GM12878 (cell line): ENCODE measurements around the gene NPHS1. TPM values are rescaled to one million over a fixed set of nuclear protein-coding genes. Genes with fewer than 3 reads are reported as not detected.
A peak's percentile ranks its signal among the peaks of the same experiment; 100 is the strongest.

Experiments
- ATAC-seq: fragments of 200-7000 bp; cut with Tn5 transposase; 3 replicates; pipeline ENCODE4 v1.9.1; 2020; ENCODE audit warnings: mild to moderate bottlenecking, moderate library complexity
- BruUV-seq: library from RNA; stranded (reverse); fragments of 400-500 nt; replicated peaks from 2 replicates; lab custom pipeline; 2021; lab: Mats Ljungman, UMichigan
- CTCF ChIA-PET: fragments of 300-600 bp; sonication (Branson Sonifier 250); formaldehyde crosslinking; extraction: SDS; loops from one replicate; lab custom pipeline; 2021; ENCODE audit warnings: inconsistent platforms; lab: Yijun Ruan, JAX
- POLR2A ChIA-PET: fragments of 350-600 bp; formaldehyde crosslinking; extraction: SDS; loops from one replicate; lab custom pipeline; 2021; ENCODE audit warnings: inconsistent platforms; lab: Charles Lee
- RAD21 ChIA-PET: fragments of 300-600 bp; sonication (Branson Sonifier 250); formaldehyde crosslinking; loops from one replicate; lab custom pipeline; 2023; ENCODE audit warnings: antibody characterized with exemption; ENCODE audit not compliant: unreplicated experiment; lab: Charles Lee
- SMC1A ChIA-PET: fragments of 300-600 bp; sonication (Branson Sonifier 250); formaldehyde crosslinking; loops from one replicate; lab custom pipeline; 2023; ENCODE audit not compliant: unreplicated experiment, uncharacterized antibody; lab: Charles Lee
- DNase-seq: peaks from one replicate; pipeline ENCODE4 v3.0.0-alpha.2; 2011; ENCODE audit warnings: low read depth, low spot score
- FAIRE-seq: peaks from 3 replicates; lab custom pipeline; 2011; peaks lifted over from hg19 to GRCh38; lab: Jason Lieb, UNC
- H2AFZ ChIP-seq: 2 replicates; pipeline ENCODE4 v1.6.0; 2011; ENCODE audit warnings: low read depth, low read length, control low read depth; ENCODE audit not compliant: control insufficient read depth
- H3K27ac ChIP-seq: 2 replicates; pipeline ENCODE4 v1.5.1; 2011; ENCODE audit warnings: control low read depth; ENCODE audit not compliant: control insufficient read depth, insufficient read depth
- H3K27me3 ChIP-seq, 2 experiments: replicated peaks in 1 of 2; 2 replicates each; pipeline versions ENCODE4 v1.6.0 to v1.6.1; 2011; ENCODE audit warnings: low read length in 1 of 2; ENCODE audit not compliant: control insufficient read depth in 2 of 2, insufficient read depth in 2 of 2
- H3K36me3 ChIP-seq, 2 experiments: 2 replicates each; pipeline ENCODE4 v1.5.1; 2011; ENCODE audit warnings: low read length in 1 of 2; ENCODE audit not compliant: control insufficient read depth in 2 of 2, insufficient read depth in 2 of 2
- H3K4me1 ChIP-seq: 2 replicates; pipeline ENCODE4 v1.6.1; 2011; ENCODE audit warnings: mild to moderate bottlenecking, low read length, moderate library complexity, mixed read lengths; ENCODE audit not compliant: control insufficient read depth, insufficient read depth
- H3K4me2 ChIP-seq: 2 replicates; pipeline ENCODE4 v1.6.0; 2011; ENCODE audit warnings: control low read depth; ENCODE audit not compliant: control insufficient read depth, insufficient read depth
- H3K4me3 ChIP-seq: fragments of 200-600 bp; sonication (generic); 2 replicates; pipeline ENCODE4 v1.5.1; 2016
- H3K79me2 ChIP-seq: 2 replicates; pipeline ENCODE4 v1.6.0; 2011; ENCODE audit warnings: low read length; ENCODE audit not compliant: control insufficient read depth, insufficient read depth
- H3K9ac ChIP-seq: 2 replicates; pipeline ENCODE4 v1.8.0; 2011; ENCODE audit warnings: low read length, control low read depth, mixed read lengths; ENCODE audit not compliant: control insufficient read depth, insufficient read depth
- H3K9me3 ChIP-seq: replicated peaks from 3 replicates; pipeline ENCODE4 v1.5.1; 2011; ENCODE audit warnings: mild to moderate bottlenecking, low read length; ENCODE audit not compliant: control insufficient read depth, insufficient read depth
- H4K20me1 ChIP-seq: 2 replicates; pipeline ENCODE4 v1.6.0; 2011; ENCODE audit not compliant: control insufficient read depth, insufficient read depth
- BMI1 ChIP-seq: fragments of 450-650 bp; IDR thresholded peaks from 2 replicates; pipeline ENCODE4 v1.6.1; 2016; ENCODE audit warnings: mild to moderate bottlenecking, moderate library complexity, borderline replicate concordance
- CBFB ChIP-seq: IDR thresholded peaks from 2 replicates; pipeline ENCODE4 v1.6.1; 2016; ENCODE audit warnings: antibody characterized with exemption, low read depth
- CBX3 ChIP-seq: fragments of 200-600 bp; sonication (generic); IDR thresholded peaks from 2 replicates; pipeline ENCODE4 v1.6.1; 2016; ENCODE audit warnings: low read depth, borderline replicate concordance
- CEBPB ChIP-seq, 2 experiments: fragments of 150-350 bp in 1 of 2; IDR thresholded peaks; 2 replicates each; pipeline ENCODE4 v1.6.1; 2012 to 2014; ENCODE audit warnings: low read depth in 2 of 2, low read length in 2 of 2, borderline replicate concordance in 1 of 2, inconsistent platforms in 1 of 2
- EED ChIP-seq: sonication (generic); IDR thresholded peaks from 2 replicates; pipeline ENCODE4 v1.6.1; 2016; ENCODE audit warnings: antibody characterized with exemption, low read depth
- EP300 ChIP-seq, 2 experiments: fragments of 150-350 bp in 1 of 2; IDR thresholded peaks; 2 replicates each; pipeline ENCODE4 v1.6.1; 2011 to 2012; ENCODE audit warnings: low read depth in 2 of 2, low read length in 2 of 2, borderline replicate concordance in 1 of 2, improper control_type of control experiment in 1 of 2, inconsistent platforms in 1 of 2; ENCODE audit not compliant: control insufficient read depth in 1 of 2
- GATAD2B ChIP-seq: fragments of 450-650 bp; conservative IDR thresholded peaks from 2 replicates; pipeline ENCODE4 v1.6.1; 2017; ENCODE audit warnings: low read depth, mild to moderate bottlenecking, moderate library complexity
- HDGF ChIP-seq: fragments of 450-650 bp; IDR thresholded peaks from 2 replicates; pipeline ENCODE4 v1.6.1; 2016; ENCODE audit warnings: antibody characterized with exemption
- JUND ChIP-seq: IDR thresholded peaks from 2 replicates; pipeline ENCODE4 v1.6.1; 2012; ENCODE audit warnings: low read depth, mild to moderate bottlenecking, low read length, improper control_type of control experiment, moderate library complexity
- RCOR1 ChIP-seq: conservative IDR thresholded peaks from 2 replicates; pipeline ENCODE4 v1.6.1; 2012; ENCODE audit warnings: low read depth, low read length, improper control_type of control experiment
- RUNX3 ChIP-seq: IDR thresholded peaks from 2 replicates; pipeline ENCODE4 v1.6.1; 2012; ENCODE audit warnings: low read length, inconsistent platforms
- SRF ChIP-seq, 2 experiments: IDR thresholded peaks; 2 replicates each; pipeline ENCODE4 v1.6.1; 2011; ENCODE audit warnings: low read depth in 2 of 2, low read length in 2 of 2, mild to moderate bottlenecking in 1 of 2, moderate library complexity in 1 of 2
- TCF7 ChIP-seq: IDR thresholded peaks from 2 replicates; pipeline ENCODE4 v1.6.1; 2014; ENCODE audit warnings: antibody characterized with exemption, borderline replicate concordance
- whole genome bisulfite sequencing: methylation state at CpG from one replicate; pipeline ENCODE4 v1.1.6; 2016; ENCODE audit warnings: low lambda C conversion rate; ENCODE audit not compliant: insufficient replicate concordance, insufficient coverage; ENCODE audit errors: missing lambda C conversion rate; 5-methylcytosine and 5-hydroxymethylcytosine counted together
- in situ Hi-C: fragments of 300-500 bp; cut with MboI; formaldehyde crosslinking; loops from 9 replicates; pipeline ENCODE4 v1.14.3; 2018; ENCODE audit warnings: mixed read lengths
- intact Hi-C: fragments of 100-400 bp; cut with micrococcal nuclease; formaldehyde crosslinking; loops from one replicate; pipeline ENCODE4 v1.14.2; 2022; ENCODE audit not compliant: unreplicated experiment
- polyA plus RNA-seq, 11 experiments: library from polyadenylated mRNA; depleted of rRNA in 4 of 11; unstranded in 6 of 11; stranded (reverse) in 5 of 11; fragments of >200 nt; fragmentation: Nextera tagmentation in 4 of 11; fragmentation: Illumina TruSeq in 1 of 11; extraction: Ambion mirVana in 4 of 11; extraction: Trizol in 1 of 11; gene quantifications; 1 replicate in 1 of 11; 2 replicates in 10 of 11; pipeline versions ENCODE4 v1.2.1 to v1.2.3, GENCODE V29; 2011 to 2016; ENCODE audit warnings: inconsistent platforms in 2 of 11, missing spikeins in 2 of 11, low read depth in 1 of 11
- total RNA-seq, 4 experiments: library from RNA; depleted of rRNA in 3 of 4; stranded (reverse); fragments of >200 nt in 3 of 4; fragmentation: Illumina TruSeq in 1 of 4; extraction: Trizol in 1 of 4; gene quantifications; 2 replicates each; pipeline versions ENCODE4 v1.2.1 to v1.2.3, GENCODE V29; 2013 to 2021
- TF ChIP-seq, protein P1 (sequence below): fragments of 450-650 bp; IDR thresholded peaks from 2 replicates; pipeline ENCODE4 v1.6.1; 2018; ENCODE audit warnings: borderline replicate concordance, mild to moderate bottlenecking; ENCODE audit not compliant: partially characterized antibody
- TF ChIP-seq, protein P2 (sequence below): fragments of 450-650 bp; IDR thresholded peaks from 2 replicates; pipeline ENCODE4 v1.6.1; 2017; ENCODE audit warnings: mild to moderate bottlenecking, low read depth, inconsistent platforms; ENCODE audit not compliant: poor library complexity, severe bottlenecking

NPHS1 gene
- total and polyA plus RNA-seq, 10 of the 15 experiments (the other 5 are each of a cell fraction or from before 2014, with no cell fraction given) = not detected

DNA sequence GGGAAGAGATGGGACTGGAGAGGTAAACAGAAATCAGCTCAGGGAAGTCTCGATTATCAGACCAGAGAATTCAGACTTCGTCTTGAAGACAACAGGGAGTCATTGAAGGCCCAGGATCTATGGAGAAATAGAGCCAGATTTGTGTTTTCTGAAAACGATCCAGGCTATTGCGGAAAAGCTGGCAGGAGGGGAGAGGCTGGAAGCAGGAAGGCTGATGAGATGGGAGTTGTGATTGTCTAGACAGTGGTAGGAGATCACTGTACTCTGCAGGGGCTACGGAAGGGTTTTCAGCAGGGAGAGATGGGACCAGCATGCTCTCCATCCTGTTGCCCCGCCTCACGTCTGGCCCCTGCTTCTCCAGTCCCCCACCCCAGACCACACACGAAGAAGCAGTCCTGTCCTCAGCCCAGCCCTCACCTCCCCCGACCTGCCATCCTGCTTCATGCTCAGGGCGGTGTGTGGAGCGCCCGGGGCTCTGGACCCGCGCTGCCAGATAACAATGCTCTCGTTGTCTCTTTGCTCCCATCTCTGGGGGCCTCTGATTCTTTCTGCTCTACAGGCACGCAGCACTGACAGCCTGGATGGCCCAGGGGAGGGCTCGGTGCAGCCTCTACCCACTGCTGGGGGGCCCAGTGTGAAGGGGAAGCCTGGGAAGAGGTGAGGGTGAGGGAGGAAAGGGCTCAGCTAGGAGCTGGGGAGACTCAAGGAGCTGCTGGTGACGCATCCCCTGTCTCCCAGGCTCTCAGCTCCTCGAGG, 75.0 kb downstream of the NPHS1 start (continued):
- TF ChIP-seq, protein P1, sequence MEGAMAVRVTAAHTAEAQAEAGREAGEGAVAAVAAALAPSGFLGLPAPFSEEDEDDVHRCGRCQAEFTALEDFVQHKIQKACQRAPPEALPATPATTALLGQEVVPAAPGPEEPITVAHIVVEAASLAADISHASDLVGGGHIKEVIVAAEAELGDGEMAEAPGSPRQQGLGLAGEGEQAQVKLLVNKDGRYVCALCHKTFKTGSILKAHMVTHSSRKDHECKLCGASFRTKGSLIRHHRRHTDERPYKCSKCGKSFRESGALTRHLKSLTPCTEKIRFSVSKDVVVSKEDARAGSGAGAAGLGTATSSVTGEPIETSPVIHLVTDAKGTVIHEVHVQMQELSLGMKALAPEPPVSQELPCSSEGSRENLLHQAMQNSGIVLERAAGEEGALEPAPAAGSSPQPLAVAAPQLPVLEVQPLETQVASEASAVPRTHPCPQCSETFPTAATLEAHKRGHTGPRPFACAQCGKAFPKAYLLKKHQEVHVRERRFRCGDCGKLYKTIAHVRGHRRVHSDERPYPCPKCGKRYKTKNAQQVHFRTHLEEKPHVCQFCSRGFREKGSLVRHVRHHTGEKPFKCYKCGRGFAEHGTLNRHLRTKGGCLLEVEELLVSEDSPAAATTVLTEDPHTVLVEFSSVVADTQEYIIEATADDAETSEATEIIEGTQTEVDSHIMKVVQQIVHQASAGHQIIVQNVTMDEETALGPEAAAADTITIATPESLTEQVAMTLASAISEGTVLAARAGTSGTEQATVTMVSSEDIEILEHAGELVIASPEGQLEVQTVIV = no peak
- TF ChIP-seq RUNX3 (no peak), TCF7 (no peak), RCOR1 (no peak), HDGF (no peak), BMI1 (no peak)

DNA sequence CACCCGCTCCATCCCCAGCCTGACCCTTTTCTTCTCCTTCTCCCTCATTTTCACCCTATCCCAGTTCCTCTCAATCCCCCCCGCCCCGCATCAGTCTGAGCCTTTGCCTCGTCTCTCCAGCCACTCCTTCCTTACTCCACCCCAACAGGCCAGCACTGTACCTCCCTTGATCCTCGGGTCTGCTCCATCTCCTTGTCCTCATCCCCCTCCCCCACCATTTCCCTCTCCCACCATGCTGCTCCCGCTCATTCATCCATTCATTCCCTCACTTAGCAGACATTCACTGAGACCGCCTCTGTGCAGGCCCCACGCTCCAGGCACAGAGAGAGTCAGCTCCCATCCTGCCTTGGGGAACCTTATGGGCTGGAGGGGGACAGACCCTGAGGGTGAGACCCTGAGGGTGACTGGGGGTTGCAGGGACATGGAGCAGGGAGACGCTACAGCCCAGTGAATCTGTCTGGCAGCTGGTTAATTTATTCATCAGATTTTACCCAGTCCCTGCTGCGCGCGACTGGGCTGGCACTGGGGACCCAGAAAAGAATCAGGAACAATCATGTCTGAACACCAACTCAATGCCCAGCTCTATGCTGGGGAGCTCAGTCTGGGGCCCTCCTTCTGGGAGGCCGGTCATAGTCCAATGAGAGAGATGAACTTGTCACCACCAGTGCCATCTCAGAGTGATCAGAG, 76.1 kb downstream of the NPHS1 start:
- no TSS peak for BruUV-seq
- CTCF ChIA-PET = interaction anchor here (0.6 to 1.3 kb wide), 3 partner anchors 58 to 278 kb away, joined by 3 read pairs; partner anchors contain the start of gene THAP8
- Histone ChIP-seq H3K9me3 (no peaks in the 10 kb centered on the region), H3K79me2 (no peaks in the 10 kb centered on the region), H3K36me3 (no peaks in the 10 kb centered on the region; a peak in 1 of 4 replicates), H2AFZ (no peak overlapping the region), H3K4me1 (no peaks in the 10 kb centered on the region), H3K4me3 (peak overlapping the region; percentile 77), H3K27ac (no peak overlapping the region), H3K4me2 (peak overlapping the region; percentile 45), H4K20me1 (no peaks in the 10 kb centered on the region), H3K9ac (peak overlapping the region; percentile 7; the same call in 1 of the 2 replicates), H3K27me3 (no peaks in the 10 kb centered on the region)
- 72% methylated on average over 9 of the region's 13 CpGs for WGBS
- intact Hi-C loops (no loop called here), in situ Hi-C loops (no loop called here)
- FAIRE-seq (no peak), ATAC-seq (no peak), DNase-seq (no peak)
- POLR2A ChIA-PET = interaction anchor here (0.7 to 1.7 kb wide), 3 partner anchors 28 to 64 kb away, joined by 3 to 5 read pairs (median 4); partner anchors contain the start of gene LIN37
- SMC1A ChIA-PET = interaction anchor here (0.7 kb wide), 1 partner anchor 36 kb away, joined by 3 read pairs; no protein-coding TSS in a partner anchor
- RAD21 ChIA-PET = interaction anchor here (1.1 kb wide), 1 partner anchor 36 kb away, joined by 4 read pairs; no protein-coding TSS in a partner anchor
- TF ChIP-seq EED (no peak), SRF (IDR thresholded peaks at IDR 0.05; ENCODE audit: low read depth in 2 of 2, low read length in 2 of 2) (no peak), JUND (no peak), GATAD2B (no peak), CBFB (no peak), CEBPB (IDR thresholded peaks at IDR 0.05; ENCODE audit: borderline replicate concordance in 1 of 2, low read depth in 2 of 2, low read length in 2 of 2) (no peak), CBX3 (no peak), EP300 (IDR thresholded peaks at IDR 0.05; ENCODE audit: borderline replicate concordance in 1 of 2, control insufficient read depth in 1 of 2, low read depth in 2 of 2, low read length in 2 of 2) (no peak)
- TF ChIP-seq, protein P2, sequence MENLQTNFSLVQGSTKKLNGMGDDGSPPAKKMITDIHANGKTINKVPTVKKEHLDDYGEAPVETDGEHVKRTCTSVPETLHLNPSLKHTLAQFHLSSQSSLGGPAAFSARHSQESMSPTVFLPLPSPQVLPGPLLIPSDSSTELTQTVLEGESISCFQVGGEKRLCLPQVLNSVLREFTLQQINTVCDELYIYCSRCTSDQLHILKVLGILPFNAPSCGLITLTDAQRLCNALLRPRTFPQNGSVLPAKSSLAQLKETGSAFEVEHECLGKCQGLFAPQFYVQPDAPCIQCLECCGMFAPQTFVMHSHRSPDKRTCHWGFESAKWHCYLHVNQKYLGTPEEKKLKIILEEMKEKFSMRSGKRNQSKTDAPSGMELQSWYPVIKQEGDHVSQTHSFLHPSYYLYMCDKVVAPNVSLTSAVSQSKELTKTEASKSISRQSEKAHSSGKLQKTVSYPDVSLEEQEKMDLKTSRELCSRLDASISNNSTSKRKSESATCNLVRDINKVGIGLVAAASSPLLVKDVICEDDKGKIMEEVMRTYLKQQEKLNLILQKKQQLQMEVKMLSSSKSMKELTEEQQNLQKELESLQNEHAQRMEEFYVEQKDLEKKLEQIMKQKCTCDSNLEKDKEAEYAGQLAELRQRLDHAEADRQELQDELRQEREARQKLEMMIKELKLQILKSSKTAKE = no peak
